Tibial artery (tissue), 4 donors: Measurements from ENCODE around the gene PAQR4.

ENCODE experiments used
- DNase-seq, 2 donors: peaks; one replicate each; pipeline ENCODE4 v3.0.0-alpha.2; 2019
- H3K27ac ChIP-seq, 2 donors: fragments of 200-600 bp; sonication (generic) in 1 of 2; 1 replicate in 1 of 2; 2 replicates in 1 of 2; pipeline ENCODE4 v1.5.1; 2018 to 2019; ENCODE audit warnings: mild to moderate bottlenecking in 1 of 2
- H3K27me3 ChIP-seq, 2 donors: fragments of 200-600 bp; sonication (generic) in 1 of 2; one replicate each; pipeline versions ENCODE4 v1.5.1 to v1.6.0; 2016 to 2019
- H3K36me3 ChIP-seq, 3 donors: fragments of 200-600 bp; sonication (generic) in 2 of 3; one replicate each; pipeline ENCODE4 v1.5.1; 2016 to 2019; ENCODE audit warnings: mild to moderate bottlenecking in 2 of 3
- H3K4me1 ChIP-seq, 4 donors: fragments of 200-600 bp; sonication (generic) in 2 of 4; 1 replicate in 3 of 4; 2 replicates in 1 of 4; pipeline ENCODE4 v1.5.1; 2016 to 2019
- H3K4me3 ChIP-seq, 2 donors: fragments of 200-600 bp; sonication (generic) in 1 of 2; 1 replicate in 1 of 2; 2 replicates in 1 of 2; pipeline ENCODE4 v1.5.1; 2018 to 2019; ENCODE audit warnings: mild to moderate bottlenecking in 2 of 2
- H3K9me3 ChIP-seq, 3 donors: fragments of 200-600 bp; sonication (generic) in 1 of 3; one replicate each; pipeline ENCODE4 v1.5.1; 2016 to 2019
- CTCF ChIP-seq, 2 experiments: fragments of 200-600 bp in 1 of 2; fragments of 450-650 bp in 1 of 2; IDR thresholded peaks; one replicate each; pipeline ENCODE4 v1.5.1; 2017 to 2019; ENCODE audit warnings: antibody characterized with exemption in 2 of 2, mild to moderate bottlenecking in 1 of 2, moderate library complexity in 1 of 2
- intact Hi-C: fragments of 100-400 bp; cut with DNase I; formaldehyde crosslinking; loops from one replicate; pipeline ENCODE4 v1.15.0; 2023; ENCODE audit warnings: low total_unique reads

Gene PAQR4

GRCh38 chr16:2953706-2954627, 15.2 kb upstream of the PAQR4 start:
- no peak overlapping the region for H3K4me3 ChIP-seq
- TF ChIP-seq CTCF (IDR thresholded peaks at IDR 0.05), result no peak
- no peaks in the 10 kb centered on the region for H3K9me3 ChIP-seq
- intact Hi-C loops, result no loop called here
- H3K27ac ChIP-seq, result no peak overlapping the region
- peaks cover 5 to 12% (median 10%) of the 10 kb centered on the region in 3 donors for H3K36me3 ChIP-seq
- DNase-seq, result no peak
- H3K27me3 ChIP-seq, result peaks cover 0 to 41% of the 10 kb centered on the region in 2 donors
- H3K4me1 ChIP-seq, result no peaks in the 10 kb centered on the region

- DNase-seq, result no peak
- intact Hi-C loops, result no loop called here
- no peaks in the 10 kb centered on the region for H3K9me3 ChIP-seq
- H3K36me3 ChIP-seq, result peaks cover 0 to 4% (median 2%) of the 10 kb centered on the region in 3 donors
- H3K4me1 ChIP-seq, result no peaks in the 10 kb centered on the region
- TF ChIP-seq CTCF (IDR thresholded peaks at IDR 0.05), result no peak
- H3K27ac ChIP-seq, result no peak overlapping the region
- H3K4me3 ChIP-seq, result no peak overlapping the region
- H3K27me3 ChIP-seq, result peaks cover 0 to 48% of the 10 kb centered on the region in 2 donors
These were observed 14.3 kb upstream of the PAQR4 start for GRCh38 chr16:2954656-2955381.

GRCh38 chr16:2955438-2955778, 13.7 kb upstream of the PAQR4 start:
- Histone ChIP-seq H3K9me3 (no peaks in the 10 kb centered on the region), H3K36me3 (no peaks in the 10 kb centered on the region), H3K27ac (no peak overlapping the region), H3K27me3 (peaks cover 0 to 54% of the 10 kb centered on the region in 2 donors), H3K4me1 (no peaks in the 10 kb centered on the region), H3K4me3 (no peak overlapping the region)
- no peak for TF ChIP-seq CTCF (IDR thresholded peaks at IDR 0.05)
- intact Hi-C loops, result no loop called here
- no peak for DNase-seq

- no peak for TF ChIP-seq CTCF (IDR thresholded peaks at IDR 0.05)
- no peaks in the 10 kb centered on the region for H3K36me3 ChIP-seq
- H3K9me3 ChIP-seq, result no peaks in the 10 kb centered on the region
- DNase-seq, result no peak
- no peak overlapping the region for H3K27ac ChIP-seq
- H3K27me3 ChIP-seq, result peaks cover 0 to 60% of the 10 kb centered on the region in 2 donors
- intact Hi-C loops, result no loop called here
- no peaks in the 10 kb centered on the region for H3K4me1 ChIP-seq
- H3K4me3 ChIP-seq, result no peak overlapping the region
These were observed 13.2 kb upstream of the PAQR4 start for GRCh38 chr16:2955779-2956578.

- peaks cover 0 to 66% of the 10 kb centered on the region in 2 donors for H3K27me3 ChIP-seq
- no peaks in the 10 kb centered on the region for H3K36me3 ChIP-seq
- H3K4me1 ChIP-seq, result no peaks in the 10 kb centered on the region
- no peak overlapping the region for H3K27ac ChIP-seq
- H3K4me3 ChIP-seq, result no peak overlapping the region
- intact Hi-C loops, result no loop called here
- TF ChIP-seq CTCF (IDR thresholded peaks at IDR 0.05), result no peak
- DNase-seq, result no peak
- no peaks in the 10 kb centered on the region for H3K9me3 ChIP-seq
These were observed 12.6 kb upstream of the PAQR4 start for GRCh38 chr16:2956579-2956956.
